Tibial nerve (tissue), 4 donors: ENCODE results near the gene CXorf38. TPM values are rescaled to one million over a fixed set of nuclear protein-coding genes. Genes with fewer than 3 reads are reported as not detected.

Source experiments
- DNase-seq, 2 donors: peaks; one replicate each; pipeline ENCODE4 v3.0.0-alpha.2; 2019; ENCODE audit warnings: low spot score in 2 of 2
- H3K27ac ChIP-seq, 4 donors: fragments of 200-600 bp; sonication (generic) in 3 of 4; one replicate each; pipeline ENCODE4 v1.5.1; 2017 to 2019; ENCODE audit warnings: mild to moderate bottlenecking in 1 of 4
- H3K27me3 ChIP-seq, 2 donors: fragments of 200-600 bp; sonication (generic) in 1 of 2; one replicate each; pipeline versions ENCODE4 v1.5.1 to v1.6.0; 2017 to 2019
- H3K36me3 ChIP-seq, 3 donors: fragments of 200-600 bp; sonication (generic); one replicate each; pipeline ENCODE4 v1.5.1; 2018 to 2019
- H3K4me1 ChIP-seq, 4 donors: fragments of 200-600 bp; sonication (generic) in 3 of 4; one replicate each; pipeline ENCODE4 v1.5.1; 2017 to 2019
- H3K4me3 ChIP-seq, 4 donors: fragments of 200-600 bp; sonication (generic) in 3 of 4; one replicate each; pipeline ENCODE4 v1.5.1; 2017 to 2019; ENCODE audit warnings: mild to moderate bottlenecking in 1 of 4, moderate library complexity in 1 of 4
- H3K9me3 ChIP-seq, 4 donors: fragments of 200-600 bp; sonication (generic) in 3 of 4; one replicate each; pipeline ENCODE4 v1.5.1; 2017 to 2019
- EP300 ChIP-seq, 2 donors: sonication (generic); formaldehyde crosslinking; IDR thresholded peaks; one replicate each; pipeline ENCODE4 v1.6.1; 2017; ENCODE audit warnings: antibody characterized with exemption in 2 of 2, mild to moderate bottlenecking in 1 of 2
- POLR2A ChIP-seq, 2 donors: fragments of 450-650 bp; IDR thresholded peaks; one replicate each; pipeline ENCODE4 v1.6.1; 2017; ENCODE audit warnings: antibody characterized with exemption in 2 of 2, mild to moderate bottlenecking in 2 of 2, moderate library complexity in 2 of 2
- WGBS, 2 donors: methylation state at CpG; one replicate each; pipeline ENCODE4 v1.1.5; 2018; 5-methylcytosine and 5-hydroxymethylcytosine counted together
- total RNA-seq, 4 donors: library from RNA; depleted of rRNA; stranded (reverse); fragments of >200 nt; gene quantifications; one replicate each; pipeline ENCODE4 v1.1.0, GENCODE V29; 2016
- TF ChIP-seq, protein P1 (sequence below), 5 experiments: fragments of 200-600 bp in 3 of 5; fragments of 450-650 bp in 2 of 5; sonication (generic) in 3 of 5; IDR thresholded peaks; one replicate each; pipeline ENCODE4 v1.5.1; 2016 to 2019; ENCODE audit warnings: antibody characterized with exemption in 5 of 5, mild to moderate bottlenecking in 3 of 5, moderate library complexity in 2 of 5

CXorf38 gene
- total RNA-seq, 4 donors from 2014 or later = 19.0 to 24.5 (median 21.4) TPM

DNA sequence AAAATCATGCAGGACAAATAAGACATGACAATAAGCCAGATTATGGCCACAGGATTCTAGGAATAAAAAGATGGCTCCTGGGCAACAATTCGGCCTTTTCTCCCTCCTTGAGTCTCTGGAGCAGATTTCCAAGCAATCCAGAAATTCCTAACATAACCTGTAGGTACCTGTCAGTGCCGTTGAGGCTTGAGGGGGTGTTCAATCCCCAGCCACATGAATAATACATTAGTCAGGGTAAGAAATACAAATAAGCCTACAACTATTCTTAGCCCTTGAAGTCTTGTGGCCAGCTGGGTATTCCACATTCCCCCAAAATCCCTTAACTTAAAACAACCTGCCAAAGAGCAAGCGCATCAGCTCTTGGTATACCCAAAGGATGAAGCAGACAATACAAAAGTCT is 9.7 kb downstream of the CXorf38 start:
- H3K4me3 ChIP-seq = no peak overlapping the region
- H3K36me3 ChIP-seq = peaks cover 0 to 35% (median 0%) of the 10 kb centered on the region in 3 donors
- 83 to 85% methylated on average over 3 of the region's 3 CpGs for WGBS, 2 donors
- peaks cover 0 to 22% (median 0%) of the 10 kb centered on the region in 4 donors for H3K4me1 ChIP-seq
- no peaks in the 10 kb centered on the region for H3K9me3 ChIP-seq
- DNase-seq = no peak
- TF ChIP-seq, protein P1, sequence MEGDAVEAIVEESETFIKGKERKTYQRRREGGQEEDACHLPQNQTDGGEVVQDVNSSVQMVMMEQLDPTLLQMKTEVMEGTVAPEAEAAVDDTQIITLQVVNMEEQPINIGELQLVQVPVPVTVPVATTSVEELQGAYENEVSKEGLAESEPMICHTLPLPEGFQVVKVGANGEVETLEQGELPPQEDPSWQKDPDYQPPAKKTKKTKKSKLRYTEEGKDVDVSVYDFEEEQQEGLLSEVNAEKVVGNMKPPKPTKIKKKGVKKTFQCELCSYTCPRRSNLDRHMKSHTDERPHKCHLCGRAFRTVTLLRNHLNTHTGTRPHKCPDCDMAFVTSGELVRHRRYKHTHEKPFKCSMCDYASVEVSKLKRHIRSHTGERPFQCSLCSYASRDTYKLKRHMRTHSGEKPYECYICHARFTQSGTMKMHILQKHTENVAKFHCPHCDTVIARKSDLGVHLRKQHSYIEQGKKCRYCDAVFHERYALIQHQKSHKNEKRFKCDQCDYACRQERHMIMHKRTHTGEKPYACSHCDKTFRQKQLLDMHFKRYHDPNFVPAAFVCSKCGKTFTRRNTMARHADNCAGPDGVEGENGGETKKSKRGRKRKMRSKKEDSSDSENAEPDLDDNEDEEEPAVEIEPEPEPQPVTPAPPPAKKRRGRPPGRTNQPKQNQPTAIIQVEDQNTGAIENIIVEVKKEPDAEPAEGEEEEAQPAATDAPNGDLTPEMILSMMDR (IDR thresholded peaks at IDR 0.05) = no peak
- no peak for TF ChIP-seq POLR2A (IDR thresholded peaks at IDR 0.05)
- TF ChIP-seq EP300 (IDR thresholded peaks at IDR 0.05) = no peak
- H3K27me3 ChIP-seq = peaks cover 0 to 9% of the 10 kb centered on the region in 2 donors
- H3K27ac ChIP-seq = no peak overlapping the region

DNA sequence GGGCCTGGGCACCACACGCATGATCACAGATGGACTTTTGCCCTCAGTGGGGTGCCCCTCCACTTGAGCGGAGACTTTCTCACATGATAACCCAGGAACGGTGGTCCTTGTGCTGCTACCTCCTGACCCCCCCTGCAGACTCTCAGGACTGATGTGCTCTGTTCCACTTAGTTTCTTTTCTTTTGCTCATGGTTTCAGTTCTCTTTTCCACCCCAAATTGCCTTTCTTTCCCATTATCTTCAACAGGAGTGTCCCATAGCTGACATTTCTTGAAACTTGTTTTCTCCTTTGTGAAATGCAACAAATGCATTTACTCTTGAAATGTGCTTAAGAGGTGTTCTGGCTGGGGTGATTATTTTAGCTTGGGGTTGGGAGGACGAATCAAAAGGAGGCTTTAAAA is 15.2 kb downstream of the CXorf38 start:
- H3K36me3 ChIP-seq = peaks cover 0 to 85% (median 0%) of the 10 kb centered on the region in 3 donors
- H3K27ac ChIP-seq = no peak overlapping the region
- no peaks in the 10 kb centered on the region for H3K27me3 ChIP-seq
- 85 to 93% methylated on average over 3 to 4 of the region's 4 CpGs for WGBS, 2 donors
- TF ChIP-seq EP300 (IDR thresholded peaks at IDR 0.05) = no peak
- no peak for TF ChIP-seq POLR2A (IDR thresholded peaks at IDR 0.05)
- TF ChIP-seq, protein P1 (IDR thresholded peaks at IDR 0.05) = no peak
- DNase-seq = no peak
- H3K4me1 ChIP-seq = no peaks in the 10 kb centered on the region
- no peaks in the 10 kb centered on the region for H3K9me3 ChIP-seq
- H3K4me3 ChIP-seq = no peak overlapping the region

DNA sequence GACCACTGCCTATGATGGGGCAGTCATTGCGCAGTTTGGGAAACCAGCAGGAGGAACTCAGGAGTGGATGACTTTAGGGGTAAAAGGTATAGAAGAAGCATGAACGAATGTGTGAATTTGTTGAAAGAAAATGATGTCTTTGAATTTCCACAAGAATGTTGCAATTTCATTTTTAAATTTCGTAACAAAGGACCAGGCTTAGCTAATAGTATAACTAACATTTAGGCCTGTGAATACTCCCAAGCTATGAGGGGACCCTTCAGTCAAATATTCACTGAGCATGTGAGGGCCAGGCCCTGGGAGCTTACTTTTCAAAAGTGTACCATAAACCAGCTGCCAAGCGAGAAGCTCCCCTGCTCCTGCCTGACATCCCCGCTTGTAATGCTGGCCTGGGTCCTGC is 18.9 kb downstream of the CXorf38 start:
- no peak overlapping the region for H3K27ac ChIP-seq
- no peaks in the 10 kb centered on the region for H3K9me3 ChIP-seq
- no peak for DNase-seq
- H3K4me3 ChIP-seq = no peak overlapping the region
- H3K27me3 ChIP-seq = peaks cover 0 to 5% of the 10 kb centered on the region in 2 donors
- H3K4me1 ChIP-seq = no peaks in the 10 kb centered on the region
- H3K36me3 ChIP-seq = peaks cover 0 to 58% (median 0%) of the 10 kb centered on the region in 3 donors
- TF ChIP-seq POLR2A (IDR thresholded peaks at IDR 0.05) (no peak), EP300 (IDR thresholded peaks at IDR 0.05) (no peak)
- TF ChIP-seq, protein P1 (IDR thresholded peaks at IDR 0.05) = no peak
- 83 to 93% methylated on average over 5 of the region's 5 CpGs for WGBS, 2 donors

DNA sequence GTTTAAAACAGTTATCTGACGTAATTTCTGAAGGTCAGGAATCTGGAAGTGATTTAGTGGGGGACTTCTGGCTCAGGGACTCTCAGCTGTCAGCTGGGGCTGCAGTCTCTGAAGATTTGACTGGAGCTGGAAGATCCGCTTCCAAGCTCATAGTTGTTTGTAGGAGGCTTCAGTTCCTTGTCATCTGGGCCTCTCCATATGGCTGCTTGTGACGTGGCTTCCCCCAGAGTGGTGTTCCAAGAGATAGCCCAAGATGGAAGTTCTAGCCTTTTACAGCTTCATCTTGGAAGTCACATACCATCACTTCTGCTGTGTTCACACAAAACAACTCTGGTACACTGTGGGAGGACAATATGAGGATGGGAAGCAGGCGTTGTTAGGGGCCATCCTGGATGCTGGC is 22.1 kb downstream of the CXorf38 start:
- Histone ChIP-seq H3K27me3 (peaks cover 0 to 5% of the 10 kb centered on the region in 2 donors), H3K36me3 (peaks cover 0 to 32% (median 0%) of the 10 kb centered on the region in 3 donors), H3K9me3 (no peaks in the 10 kb centered on the region), H3K4me3 (no peak overlapping the region), H3K4me1 (no peaks in the 10 kb centered on the region), H3K27ac (no peak overlapping the region)
- 86 to 87% methylated on average over 4 of the region's 4 CpGs for whole genome bisulfite sequencing, 2 donors
- no peak for DNase-seq
- TF ChIP-seq EP300 (IDR thresholded peaks at IDR 0.05) = no peak
- TF ChIP-seq, protein P1 (IDR thresholded peaks at IDR 0.05) = no peak
- TF ChIP-seq POLR2A (IDR thresholded peaks at IDR 0.05) = no peak

DNA sequence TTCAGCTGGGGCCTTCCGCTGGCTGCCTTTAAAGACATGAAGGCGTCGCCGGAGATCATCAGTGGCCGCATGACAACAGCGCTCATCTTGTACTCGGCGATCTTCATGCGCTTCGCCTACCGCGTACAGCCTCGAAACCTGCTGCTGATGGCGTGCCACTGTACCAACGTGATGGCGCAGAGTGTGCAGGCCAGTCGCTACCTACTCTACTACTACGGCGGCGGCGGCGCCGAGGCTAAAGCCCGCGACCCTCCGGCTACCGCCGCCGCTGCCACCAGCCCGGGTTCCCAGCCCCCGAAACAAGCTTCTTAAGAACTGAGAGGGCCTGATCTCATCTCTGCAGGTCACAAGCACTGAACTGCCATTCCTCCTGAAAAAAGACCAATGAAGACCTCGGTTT is 23.7 kb downstream of the CXorf38 start:
- no peak for DNase-seq
- TF ChIP-seq EP300 (IDR thresholded peaks at IDR 0.05) (no peak), POLR2A (IDR thresholded peaks at IDR 0.05) (no peak)
- TF ChIP-seq, protein P1 (IDR thresholded peaks at IDR 0.05) = no peak
- Histone ChIP-seq H3K9me3 (no peaks in the 10 kb centered on the region), H3K27me3 (peaks cover 0 to 12% of the 10 kb centered on the region in 2 donors), H3K36me3 (peaks cover 0 to 16% (median 0%) of the 10 kb centered on the region in 3 donors), H3K4me3 (no peak overlapping the region), H3K4me1 (no peaks in the 10 kb centered on the region), H3K27ac (no peak overlapping the region)
- WGBS, 2 donors = 58 to 86% methylated on average over 1 to 32 of the region's 32 CpGs
